LNCaP clone FGC (cell line): ENCODE results near the gene PPP1R27.

Experiments
- DNase-seq: peaks from one replicate; pipeline ENCODE4 v3.0.0-alpha.2; 2011; ENCODE audit warnings: low read depth
- H3K4me3 ChIP-seq: 2 replicates; pipeline ENCODE4 v1.5.1; 2011; ENCODE audit warnings: mild to moderate bottlenecking, low read depth, low read length, control low read depth
- TF ChIP-seq, protein P1 (sequence below): IDR thresholded peaks from 2 replicates; pipeline ENCODE4 v1.5.1; 2012; ENCODE audit warnings: mild to moderate bottlenecking; ENCODE audit not compliant: control insufficient read depth, insufficient read depth; ENCODE audit errors: extremely low read depth

Gene PPP1R27

DNA sequence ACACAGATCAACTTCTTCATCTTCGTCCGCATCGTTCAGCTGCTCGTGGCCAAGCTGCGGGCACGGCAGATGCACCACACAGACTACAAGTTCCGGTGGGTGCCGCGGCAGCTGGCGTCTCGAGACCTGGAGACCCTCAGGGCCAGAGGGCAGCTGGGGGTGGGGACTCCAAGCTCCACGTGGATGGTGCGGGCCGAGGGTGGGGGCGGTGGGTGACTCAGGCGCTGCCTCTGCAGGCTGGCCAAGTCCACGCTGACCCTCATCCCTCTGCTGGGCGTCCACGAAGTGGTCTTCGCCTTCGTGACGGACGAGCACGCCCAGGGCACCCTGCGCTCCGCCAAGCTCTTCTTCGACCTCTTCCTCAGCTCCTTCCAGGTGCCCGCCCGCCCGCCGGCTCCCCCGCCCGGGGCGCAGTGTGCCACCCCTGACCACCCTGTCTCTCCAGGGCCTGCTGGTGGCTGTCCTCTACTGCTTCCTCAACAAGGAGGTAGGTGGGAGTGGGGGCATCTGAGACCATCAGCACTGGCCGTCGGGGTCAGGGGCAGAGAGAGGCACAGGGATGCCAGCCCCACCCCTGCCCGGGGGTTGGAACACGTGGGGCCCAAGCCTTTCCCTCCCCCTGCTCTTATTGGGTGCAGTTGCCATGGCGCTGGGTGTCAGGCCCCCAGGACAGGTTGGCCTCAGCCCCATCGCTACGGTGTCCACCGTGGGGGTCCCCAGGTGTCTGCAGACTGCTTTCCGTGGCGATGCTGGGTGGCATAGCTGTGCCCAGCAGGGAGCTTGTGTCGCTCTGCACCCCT is 22.1 kb downstream of the PPP1R27 start:
- TF ChIP-seq, protein P1, sequence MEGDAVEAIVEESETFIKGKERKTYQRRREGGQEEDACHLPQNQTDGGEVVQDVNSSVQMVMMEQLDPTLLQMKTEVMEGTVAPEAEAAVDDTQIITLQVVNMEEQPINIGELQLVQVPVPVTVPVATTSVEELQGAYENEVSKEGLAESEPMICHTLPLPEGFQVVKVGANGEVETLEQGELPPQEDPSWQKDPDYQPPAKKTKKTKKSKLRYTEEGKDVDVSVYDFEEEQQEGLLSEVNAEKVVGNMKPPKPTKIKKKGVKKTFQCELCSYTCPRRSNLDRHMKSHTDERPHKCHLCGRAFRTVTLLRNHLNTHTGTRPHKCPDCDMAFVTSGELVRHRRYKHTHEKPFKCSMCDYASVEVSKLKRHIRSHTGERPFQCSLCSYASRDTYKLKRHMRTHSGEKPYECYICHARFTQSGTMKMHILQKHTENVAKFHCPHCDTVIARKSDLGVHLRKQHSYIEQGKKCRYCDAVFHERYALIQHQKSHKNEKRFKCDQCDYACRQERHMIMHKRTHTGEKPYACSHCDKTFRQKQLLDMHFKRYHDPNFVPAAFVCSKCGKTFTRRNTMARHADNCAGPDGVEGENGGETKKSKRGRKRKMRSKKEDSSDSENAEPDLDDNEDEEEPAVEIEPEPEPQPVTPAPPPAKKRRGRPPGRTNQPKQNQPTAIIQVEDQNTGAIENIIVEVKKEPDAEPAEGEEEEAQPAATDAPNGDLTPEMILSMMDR = no peak
- no peak overlapping the region for H3K4me3 ChIP-seq
- no peak for DNase-seq

DNA sequence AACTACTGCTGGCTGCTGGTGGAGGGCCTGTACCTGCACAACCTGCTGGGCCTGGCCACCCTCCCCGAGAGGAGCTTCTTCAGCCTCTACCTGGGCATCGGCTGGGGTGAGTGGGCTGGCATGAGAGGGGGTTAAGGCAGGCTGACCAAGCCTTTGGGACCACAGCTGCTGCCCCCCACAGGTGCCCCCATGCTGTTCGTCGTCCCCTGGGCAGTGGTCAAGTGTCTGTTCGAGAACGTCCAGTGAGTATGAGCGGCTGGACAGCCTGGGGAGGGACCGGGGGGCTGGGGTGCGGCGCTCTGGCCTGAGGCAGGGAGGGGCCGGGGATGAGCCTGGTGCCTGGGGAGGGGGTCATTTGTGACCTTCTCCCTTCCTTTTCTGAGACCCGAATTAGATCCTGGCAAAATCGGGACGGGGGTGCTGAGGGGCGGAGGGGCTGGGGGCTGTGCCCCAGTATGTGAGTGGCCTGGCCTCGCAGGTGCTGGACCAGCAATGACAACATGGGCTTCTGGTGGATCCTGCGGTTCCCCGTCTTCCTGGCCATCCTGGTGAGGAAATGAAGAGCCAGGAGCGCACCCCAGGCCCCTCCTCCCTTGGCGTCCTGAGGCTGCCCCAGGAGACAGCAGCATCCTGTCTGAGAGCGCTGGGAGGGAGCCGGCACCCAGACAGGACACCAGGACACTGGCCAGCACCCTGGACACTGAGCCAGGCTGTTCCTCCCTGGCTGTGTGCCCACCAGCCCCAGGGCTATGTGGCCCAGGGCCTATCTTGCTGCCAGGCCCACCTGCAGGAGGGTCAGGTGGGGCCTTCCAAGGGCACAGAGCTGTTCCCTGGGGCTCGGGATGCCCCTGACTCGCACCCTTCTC is 22.9 kb downstream of the PPP1R27 start:
- no peak for DNase-seq
- H3K4me3 ChIP-seq = no peak overlapping the region
- TF ChIP-seq, protein P1 = no peak

DNA sequence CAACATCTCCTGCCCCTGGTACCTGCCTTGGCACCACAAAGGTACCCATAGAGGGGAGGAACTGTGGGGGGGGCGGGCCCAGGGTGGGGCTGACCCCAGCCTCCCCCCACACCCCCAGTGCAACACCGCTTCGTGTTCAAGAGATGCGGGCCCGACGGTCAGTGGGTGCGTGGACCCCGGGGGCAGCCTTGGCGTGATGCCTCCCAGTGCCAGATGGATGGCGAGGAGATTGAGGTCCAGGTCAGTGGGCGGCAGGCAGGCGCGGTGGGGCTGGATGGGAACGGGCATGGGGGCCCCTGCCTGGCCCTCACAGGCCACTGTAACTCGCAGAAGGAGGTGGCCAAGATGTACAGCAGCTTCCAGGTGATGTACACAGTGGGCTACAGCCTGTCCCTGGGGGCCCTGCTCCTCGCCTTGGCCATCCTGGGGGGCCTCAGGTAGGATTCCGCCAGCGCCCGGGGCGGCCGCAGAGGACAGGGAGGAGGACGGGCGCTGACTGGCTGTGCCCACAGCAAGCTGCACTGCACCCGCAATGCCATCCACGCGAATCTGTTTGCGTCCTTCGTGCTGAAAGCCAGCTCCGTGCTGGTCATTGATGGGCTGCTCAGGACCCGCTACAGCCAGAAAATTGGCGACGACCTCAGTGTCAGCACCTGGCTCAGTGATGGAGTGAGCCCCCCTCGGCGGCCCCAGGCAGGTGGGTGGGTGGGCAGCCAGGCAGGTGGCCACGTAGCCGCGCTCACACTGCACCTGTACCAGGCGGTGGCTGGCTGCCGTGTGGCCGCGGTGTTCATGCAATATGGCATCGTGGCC is 23.8 kb downstream of the PPP1R27 start:
- DNase-seq = no peak

DNA sequence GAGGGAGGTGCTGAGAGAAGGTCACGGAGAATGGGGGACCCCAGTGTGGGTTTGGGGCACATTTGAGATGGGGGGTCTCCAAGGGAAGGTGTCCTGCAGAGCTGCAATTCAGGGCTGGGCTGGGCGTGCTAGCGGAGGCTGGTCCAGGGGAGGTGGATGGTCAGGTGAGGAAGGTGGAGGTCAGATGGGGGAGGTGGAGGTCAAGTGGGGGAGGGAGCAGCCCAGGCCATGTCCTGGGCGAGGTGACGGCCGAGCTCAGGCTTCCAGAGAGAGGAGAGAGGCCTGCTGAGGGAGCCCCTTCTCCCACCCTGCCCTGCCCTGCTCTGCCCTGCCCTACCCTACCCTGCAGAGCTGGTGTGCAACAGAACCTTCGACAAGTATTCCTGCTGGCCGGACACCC is 24.4 kb downstream of the PPP1R27 start:
- TF ChIP-seq, protein P1 = no peak
- DNase-seq = no peak
- no peak overlapping the region for H3K4me3 ChIP-seq

More for the DNA sequence above, 23.8 kb downstream of the PPP1R27 start:
- TF ChIP-seq, protein P1 = no peak
- H3K4me3 ChIP-seq = no peak overlapping the region

DNA sequence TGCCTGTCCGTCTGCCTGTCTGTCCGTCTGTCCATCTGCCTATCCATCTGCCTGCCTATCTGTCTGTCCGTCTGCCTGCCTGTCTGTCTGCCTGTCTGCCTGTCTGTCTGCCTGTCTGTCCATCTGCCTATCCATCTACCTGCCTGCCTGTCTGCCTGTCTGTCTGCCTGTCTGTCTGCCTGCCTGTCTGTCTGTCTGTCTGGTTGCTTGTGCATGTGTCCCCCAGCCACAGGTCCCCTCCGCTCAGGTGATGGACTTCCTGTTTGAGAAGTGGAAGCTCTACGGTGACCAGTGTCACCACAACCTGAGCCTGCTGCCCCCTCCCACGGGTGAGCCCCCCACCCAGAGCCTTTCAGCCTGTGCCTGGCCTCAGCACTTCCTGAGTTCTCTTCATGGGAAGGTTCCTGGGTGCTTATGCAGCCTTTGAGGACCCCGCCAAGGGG is 25.3 kb downstream of the PPP1R27 start:
- no peak for DNase-seq
- H3K4me3 ChIP-seq = no peak overlapping the region
- TF ChIP-seq, protein P1 = no peak

DNA sequence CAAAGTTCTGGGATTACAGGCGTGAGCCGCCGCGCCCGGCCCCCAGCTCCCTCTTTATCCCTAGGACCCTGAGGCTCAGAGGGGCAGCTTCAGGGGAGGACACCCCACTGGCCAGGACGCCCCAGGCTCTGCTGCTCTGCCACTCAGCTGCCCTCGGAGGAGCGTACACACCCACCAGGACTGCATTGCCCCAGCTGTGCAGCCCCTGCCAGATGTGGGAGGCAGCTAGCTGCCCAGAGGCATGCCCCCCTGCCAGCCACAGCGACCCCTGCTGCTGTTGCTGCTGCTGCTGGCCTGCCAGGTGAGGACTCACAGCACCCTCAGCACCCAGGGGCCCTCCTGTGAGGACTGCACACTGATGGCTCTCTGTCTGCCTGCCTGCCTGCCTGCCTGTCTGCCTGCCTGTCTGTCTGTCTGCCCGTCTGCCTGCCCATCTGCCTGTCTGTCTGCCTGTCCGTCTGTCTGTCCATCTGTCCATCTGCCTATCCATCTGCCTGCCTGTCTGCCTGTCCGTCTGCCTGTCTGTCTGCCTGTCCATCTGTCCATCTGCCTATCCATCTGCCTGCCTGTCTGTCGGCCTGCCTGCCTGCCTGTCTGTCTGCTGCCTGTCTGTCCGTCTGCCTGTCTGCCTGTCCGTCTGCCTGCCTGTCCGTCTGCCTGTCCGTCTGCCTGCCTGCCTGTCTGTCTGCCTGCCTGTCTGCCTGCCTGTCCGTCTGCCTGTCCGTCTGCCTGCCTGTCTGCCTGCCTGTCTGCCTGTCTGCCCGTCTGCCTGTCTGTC is 25.9 kb downstream of the PPP1R27 start:
- H3K4me3 ChIP-seq = no peak overlapping the region
- DNase-seq = no peak
- TF ChIP-seq, protein P1 = peak; percentile 38
